ENCODE data around the gene JPH4.

- no peak for TF ChIP-seq POLR2A (IDR thresholded peaks at IDR 0.05)
- TF ChIP-seq, protein P1, sequence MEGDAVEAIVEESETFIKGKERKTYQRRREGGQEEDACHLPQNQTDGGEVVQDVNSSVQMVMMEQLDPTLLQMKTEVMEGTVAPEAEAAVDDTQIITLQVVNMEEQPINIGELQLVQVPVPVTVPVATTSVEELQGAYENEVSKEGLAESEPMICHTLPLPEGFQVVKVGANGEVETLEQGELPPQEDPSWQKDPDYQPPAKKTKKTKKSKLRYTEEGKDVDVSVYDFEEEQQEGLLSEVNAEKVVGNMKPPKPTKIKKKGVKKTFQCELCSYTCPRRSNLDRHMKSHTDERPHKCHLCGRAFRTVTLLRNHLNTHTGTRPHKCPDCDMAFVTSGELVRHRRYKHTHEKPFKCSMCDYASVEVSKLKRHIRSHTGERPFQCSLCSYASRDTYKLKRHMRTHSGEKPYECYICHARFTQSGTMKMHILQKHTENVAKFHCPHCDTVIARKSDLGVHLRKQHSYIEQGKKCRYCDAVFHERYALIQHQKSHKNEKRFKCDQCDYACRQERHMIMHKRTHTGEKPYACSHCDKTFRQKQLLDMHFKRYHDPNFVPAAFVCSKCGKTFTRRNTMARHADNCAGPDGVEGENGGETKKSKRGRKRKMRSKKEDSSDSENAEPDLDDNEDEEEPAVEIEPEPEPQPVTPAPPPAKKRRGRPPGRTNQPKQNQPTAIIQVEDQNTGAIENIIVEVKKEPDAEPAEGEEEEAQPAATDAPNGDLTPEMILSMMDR (IDR thresholded peaks at IDR 0.05 in 4 of 5, conservative IDR thresholded peaks at IDR 0.05 in 1 of 5): no peak
Measured at GRCh38 chr14:23530375-23531055, 48.1 kb downstream of the JPH4 start.

Data from gastrocnemius medialis (tissue), 4 donors.